ENCODE measurements around the gene SLC38A7.
A peak's percentile ranks its signal among the peaks of the same experiment; 100 is the strongest.
"Not testable (repeated sequence)": the region's sequence is repeated elsewhere in the genome, so short reads cannot be mapped to it uniquely, and the experiment has no call there.

The SLC38A7 gene

DNA sequence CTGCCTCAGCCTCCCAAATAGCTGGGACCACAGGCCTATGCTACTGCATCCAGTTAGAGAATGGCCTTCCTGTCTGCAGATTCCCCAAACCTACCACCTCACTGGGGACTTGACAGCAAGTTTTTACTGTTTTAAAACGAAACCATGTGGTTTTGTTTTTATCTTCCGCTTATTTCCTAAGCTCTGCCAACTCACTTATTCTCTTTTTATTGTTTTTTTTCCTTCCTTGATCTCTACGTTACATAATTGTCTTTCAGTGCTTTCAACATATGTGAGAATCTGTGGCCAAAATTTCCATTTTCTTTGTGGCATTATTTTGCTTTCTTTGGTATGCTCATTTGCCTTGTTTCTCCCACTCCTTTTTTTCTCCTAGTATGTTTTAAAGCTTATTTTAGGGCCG lies 14.6 kb upstream of the SLC38A7 start:
- ATAC-seq (ENCODE audit: low read depth): no peak
- Mint-ChIP-seq H3K27me3 (no peaks in the 10 kb centered on the region), H3K27ac (no peak overlapping the region), H3K4me3 (no peak overlapping the region), H3K36me3 (no peaks in the 10 kb centered on the region), H3K4me1 (peaks cover 3% of the 10 kb centered on the region), H3K9me3 (no peaks in the 10 kb centered on the region)
- DNase-seq (ENCODE audit: low spot score in 2 of 2): no peak

DNA sequence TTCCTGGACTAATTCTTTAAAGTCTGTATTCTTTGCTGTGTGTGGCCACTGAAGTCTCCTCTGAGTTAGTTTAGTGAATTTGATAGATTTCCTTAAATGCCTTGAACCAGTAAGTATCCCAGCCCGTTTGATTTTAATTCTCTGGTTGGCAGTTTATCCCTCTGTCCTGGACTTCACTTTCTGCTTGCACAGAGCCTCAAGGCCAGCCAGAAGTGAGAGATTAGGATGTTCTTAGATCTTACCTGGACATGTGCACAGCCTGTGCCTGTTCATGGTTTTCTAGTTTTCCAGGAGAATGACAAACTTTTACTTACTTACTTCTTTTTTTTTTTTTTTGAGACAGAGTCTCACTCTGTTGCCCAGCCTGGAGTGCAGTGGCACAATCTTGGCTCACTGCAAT lies 10.8 kb upstream of the SLC38A7 start:
- ATAC-seq (ENCODE audit: low read depth) (no peak), DNase-seq (ENCODE audit: low spot score in 2 of 2) (no peak)
- Mint-ChIP-seq H3K9me3 (peaks cover 4% of the 10 kb centered on the region), H3K4me3 (no peak overlapping the region), H3K36me3 (no peaks in the 10 kb centered on the region), H3K4me1 (peaks cover 3% of the 10 kb centered on the region), H3K27ac (no peak overlapping the region), H3K27me3 (peaks cover 3% of the 10 kb centered on the region)

GRCh38 chr16:58692450-58692849 lies 7.9 kb upstream of the SLC38A7 start:
- Mint-ChIP-seq H3K36me3 (no peaks in the 10 kb centered on the region), H3K27me3 (peaks cover 6% of the 10 kb centered on the region), H3K27ac (no peak overlapping the region), H3K4me1 (no peaks in the 10 kb centered on the region), H3K9me3 (peaks cover 4% of the 10 kb centered on the region), H3K4me3 (no peak overlapping the region)
- ATAC-seq (ENCODE audit: low read depth): no peak
- DNase-seq (ENCODE audit: low spot score in 2 of 2): no peak

- not testable (repeated sequence) for H3K27me3 Mint-ChIP-seq; H3K4me3 Mint-ChIP-seq; H3K9me3 Mint-ChIP-seq; DNase-seq (ENCODE audit: low spot score in 2 of 2); H3K36me3 Mint-ChIP-seq; ATAC-seq (ENCODE audit: low read depth)
- peak overlapping the region; percentile 35 for H3K27ac Mint-ChIP-seq
- H3K4me1 Mint-ChIP-seq: peaks cover 16% of the 10 kb centered on the region
These were observed 2.6 kb upstream of the SLC38A7 start for GRCh38 chr16:58686985-58687706.

DNA sequence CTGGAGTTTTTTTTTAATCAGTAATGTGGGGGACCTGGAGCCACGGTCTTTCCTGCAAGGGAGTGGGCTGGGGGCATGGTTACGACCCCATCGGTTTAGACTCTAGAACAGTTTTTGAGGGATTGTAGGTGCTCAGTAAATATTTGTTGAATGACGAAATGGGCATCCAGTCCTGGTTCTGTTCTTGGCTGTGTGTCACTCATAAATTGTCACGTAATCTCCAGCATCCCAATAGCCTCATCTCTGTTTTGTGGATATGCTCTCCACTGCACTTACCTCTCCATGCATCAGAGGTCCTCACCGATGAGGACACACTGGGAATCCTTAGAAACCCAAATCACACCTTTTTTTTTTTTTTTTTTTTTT lies 497 bp upstream of the SLC38A7 start:
- no peak for DNase-seq (ENCODE audit: low spot score in 2 of 2)
- H3K27me3 Mint-ChIP-seq: peaks cover 4% of the 10 kb centered on the region
- H3K27ac Mint-ChIP-seq: no peak overlapping the region
- H3K4me3 Mint-ChIP-seq: peak overlapping the region; percentile 91
- H3K36me3 Mint-ChIP-seq: peaks cover 3% of the 10 kb centered on the region
- H3K4me1 Mint-ChIP-seq: peaks cover 19% of the 10 kb centered on the region
- no peaks in the 10 kb centered on the region for H3K9me3 Mint-ChIP-seq
- no peak for ATAC-seq (ENCODE audit: low read depth)

DNA sequence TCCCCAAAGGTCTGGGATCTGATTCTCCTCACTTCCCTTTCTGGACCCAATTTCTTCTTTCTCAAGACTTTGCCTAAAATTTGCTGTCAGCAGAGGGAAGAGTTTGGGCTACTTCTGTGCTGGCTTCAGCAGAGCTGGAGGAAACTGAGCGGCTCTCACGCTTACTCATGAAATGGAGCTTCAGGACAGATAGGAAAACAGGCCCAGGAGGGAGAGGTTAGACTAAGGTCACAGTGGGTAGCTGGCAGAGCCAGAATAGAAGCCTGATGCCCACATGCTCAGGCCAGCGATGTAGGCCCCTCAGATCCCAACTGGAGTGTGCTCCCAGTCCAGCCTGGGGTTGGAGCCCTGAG lies 593 bp downstream of the SLC38A7 start:
- no peaks in the 10 kb centered on the region for H3K9me3 Mint-ChIP-seq
- no peak for DNase-seq (ENCODE audit: low spot score in 2 of 2)
- no peaks in the 10 kb centered on the region for H3K27me3 Mint-ChIP-seq

GRCh38 chr16:58679763-58680162 lies 4.8 kb downstream of the SLC38A7 start:
- DNase-seq (ENCODE audit: low spot score in 2 of 2) (no peak), ATAC-seq (ENCODE audit: low read depth) (no peak)
- H3K9me3 Mint-ChIP-seq: no peaks in the 10 kb centered on the region
- no peak overlapping the region for H3K4me3 Mint-ChIP-seq
- peaks cover 15% of the 10 kb centered on the region for H3K36me3 Mint-ChIP-seq
- H3K27ac Mint-ChIP-seq: no peak overlapping the region
- H3K27me3 Mint-ChIP-seq: no peaks in the 10 kb centered on the region
- H3K4me1 Mint-ChIP-seq: peaks cover 18% of the 10 kb centered on the region

More for the DNA sequence above, 593 bp downstream of the SLC38A7 start:
- Mint-ChIP-seq H3K36me3 (peaks cover 3% of the 10 kb centered on the region), H3K27ac (peak overlapping the region; percentile 67), H3K4me1 (peaks cover 19% of the 10 kb centered on the region), H3K4me3 (peak overlapping the region; percentile 91)
- peak; percentile 4 for ATAC-seq (ENCODE audit: low read depth)

- DNase-seq (ENCODE audit: low spot score in 2 of 2): no peak
- Mint-ChIP-seq H3K27ac (no peak overlapping the region), H3K4me3 (no peak overlapping the region), H3K36me3 (peaks cover 15% of the 10 kb centered on the region), H3K4me1 (peaks cover 12% of the 10 kb centered on the region), H3K27me3 (no peaks in the 10 kb centered on the region), H3K9me3 (no peaks in the 10 kb centered on the region)
- no peak for ATAC-seq (ENCODE audit: low read depth)
These were observed 5.9 kb downstream of the SLC38A7 start for GRCh38 chr16:58678716-58679115.

- no peak overlapping the region for H3K4me3 Mint-ChIP-seq
These were observed 6.3 kb downstream of the SLC38A7 start for GRCh38 chr16:58678269-58678668.

DNA sequence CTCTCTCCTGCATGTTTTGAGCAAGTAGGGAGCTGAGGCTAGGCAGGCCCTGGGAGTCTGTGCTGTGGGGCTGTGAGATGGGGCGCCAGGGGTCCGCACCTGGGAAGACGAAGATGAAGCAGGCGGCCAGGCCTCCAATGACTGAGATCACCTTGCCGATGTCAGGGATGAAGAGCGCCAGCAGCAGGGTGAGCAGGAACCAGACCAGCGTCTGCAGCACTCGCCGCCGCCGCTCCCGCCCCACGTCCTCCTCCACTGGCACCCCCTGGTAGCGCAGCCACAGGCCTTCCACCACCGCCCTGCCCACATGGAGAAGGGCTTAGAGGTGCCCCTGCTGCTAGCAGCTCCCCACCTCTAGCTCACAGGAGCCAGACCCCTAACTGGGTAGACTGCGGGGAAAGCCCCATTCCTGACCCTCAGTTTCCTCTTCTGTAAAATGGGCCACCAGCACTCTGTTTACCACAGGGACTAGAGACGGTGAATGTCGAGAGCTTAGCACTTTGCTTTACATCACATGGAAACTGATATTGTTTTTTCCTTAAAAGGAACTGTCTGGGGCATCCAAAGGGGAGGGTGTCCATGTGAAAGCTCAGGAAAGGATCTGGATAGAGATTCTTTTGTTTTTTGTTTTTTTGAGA lies 13.5 kb downstream of the SLC38A7 start:
- ATAC-seq (ENCODE audit: low read depth): no peak
- Mint-ChIP-seq H3K4me1 (no peaks in the 10 kb centered on the region), H3K27ac (no peak overlapping the region), H3K9me3 (no peaks in the 10 kb centered on the region), H3K4me3 (no peak overlapping the region), H3K36me3 (peaks cover 23% of the 10 kb centered on the region), H3K27me3 (no peaks in the 10 kb centered on the region)
- DNase-seq (ENCODE audit: low spot score in 2 of 2): no peak

More at GRCh38 chr16:58678269-58678668, 6.3 kb downstream of the SLC38A7 start:
- no peak overlapping the region for H3K27ac Mint-ChIP-seq
- peaks cover 7% of the 10 kb centered on the region for H3K4me1 Mint-ChIP-seq
- H3K9me3 Mint-ChIP-seq: no peaks in the 10 kb centered on the region
- H3K27me3 Mint-ChIP-seq: no peaks in the 10 kb centered on the region
- ATAC-seq (ENCODE audit: low read depth): no peak
- DNase-seq (ENCODE audit: low spot score in 2 of 2): no peak
- peaks cover 15% of the 10 kb centered on the region for H3K36me3 Mint-ChIP-seq

- no peak for DNase-seq (ENCODE audit: low spot score in 2 of 2)
- ATAC-seq (ENCODE audit: low read depth): no peak
- H3K36me3 Mint-ChIP-seq: peaks cover 19% of the 10 kb centered on the region
- no peak overlapping the region for H3K4me3 Mint-ChIP-seq
- H3K4me1 Mint-ChIP-seq: no peaks in the 10 kb centered on the region
- H3K27ac Mint-ChIP-seq: no peak overlapping the region
- no peaks in the 10 kb centered on the region for H3K27me3 Mint-ChIP-seq
- no peaks in the 10 kb centered on the region for H3K9me3 Mint-ChIP-seq
These were observed 14.4 kb downstream of the SLC38A7 start for GRCh38 chr16:58670177-58670576.

GRCh38 chr16:58665200-58665599 lies 19.4 kb downstream of the SLC38A7 start:
- Mint-ChIP-seq H3K27ac (no peak overlapping the region), H3K4me3 (no peak overlapping the region), H3K4me1 (no peaks in the 10 kb centered on the region), H3K27me3 (no peaks in the 10 kb centered on the region), H3K9me3 (no peaks in the 10 kb centered on the region), H3K36me3 (peaks cover 7% of the 10 kb centered on the region)
- DNase-seq (ENCODE audit: low spot score in 2 of 2) (no peak), ATAC-seq (ENCODE audit: low read depth) (no peak)

GRCh38 chr16:58661199-58661830 lies 23.3 kb downstream of the SLC38A7 start:
- peak; percentile 73 for ATAC-seq (ENCODE audit: low read depth)
- no peak overlapping the region for H3K27ac Mint-ChIP-seq
- H3K4me1 Mint-ChIP-seq: no peaks in the 10 kb centered on the region
- peaks cover 2% of the 10 kb centered on the region for H3K27me3 Mint-ChIP-seq
- no peak for DNase-seq (ENCODE audit: low spot score in 2 of 2)
- H3K4me3 Mint-ChIP-seq: no peak overlapping the region
- H3K9me3 Mint-ChIP-seq: no peaks in the 10 kb centered on the region
- H3K36me3 Mint-ChIP-seq: no peaks in the 10 kb centered on the region

- not testable (repeated sequence) for H3K27me3 Mint-ChIP-seq; H3K27ac Mint-ChIP-seq; H3K9me3 Mint-ChIP-seq; ATAC-seq (ENCODE audit: low read depth); H3K4me3 Mint-ChIP-seq; H3K36me3 Mint-ChIP-seq; H3K4me1 Mint-ChIP-seq; DNase-seq (ENCODE audit: low spot score in 2 of 2)
These were observed 24.7 kb downstream of the SLC38A7 start for GRCh38 chr16:58659911-58660310.
